Measurements from ENCODE around the gene CCDC138.

DNA sequence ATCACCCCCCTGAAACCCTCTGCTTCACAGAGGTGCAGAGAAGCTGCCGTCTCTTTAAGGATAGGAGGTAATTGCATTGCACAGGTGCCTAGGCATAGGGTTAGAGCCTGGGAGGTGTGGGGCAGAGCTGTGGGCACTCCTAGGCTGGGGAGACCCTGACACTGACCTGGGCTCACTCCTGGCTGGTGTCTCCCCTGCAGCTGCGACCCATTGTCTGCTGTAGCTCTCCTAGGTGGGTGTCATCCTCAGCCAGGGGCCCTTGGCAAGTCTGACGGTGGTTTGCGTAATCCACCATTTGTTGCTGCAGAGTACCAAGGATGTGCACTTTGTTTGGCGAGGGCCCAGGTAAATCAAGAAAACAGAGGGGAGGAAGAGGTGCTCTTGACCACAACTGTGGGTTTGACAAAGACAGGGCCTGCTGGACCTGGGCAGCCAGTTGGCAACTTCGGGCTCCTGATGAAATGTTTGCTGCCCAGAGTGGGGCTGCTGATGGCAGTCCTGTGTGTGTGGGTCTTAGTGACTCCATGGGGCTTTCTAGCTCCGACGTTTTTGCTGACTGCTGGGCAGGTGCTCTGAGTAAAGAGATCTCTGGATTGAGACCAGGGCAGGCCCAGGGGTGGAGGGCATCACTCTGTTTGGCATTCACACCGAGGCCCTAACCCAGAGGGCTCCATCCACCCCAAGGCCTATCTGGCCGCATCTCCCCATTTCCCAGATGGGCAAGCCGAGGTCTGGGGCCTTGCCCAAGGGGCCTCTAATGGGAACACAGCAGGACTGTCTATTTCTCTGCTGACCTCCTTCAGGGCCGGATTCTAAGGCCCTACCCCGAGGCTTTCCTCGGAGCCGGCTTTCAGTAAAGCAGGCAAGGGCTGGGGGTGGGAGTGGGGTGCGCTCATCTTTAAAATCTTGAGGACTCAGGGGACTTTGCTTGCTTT lies 134.8 kb downstream of the CCDC138 start:
- TF ChIP-seq, protein P1, sequence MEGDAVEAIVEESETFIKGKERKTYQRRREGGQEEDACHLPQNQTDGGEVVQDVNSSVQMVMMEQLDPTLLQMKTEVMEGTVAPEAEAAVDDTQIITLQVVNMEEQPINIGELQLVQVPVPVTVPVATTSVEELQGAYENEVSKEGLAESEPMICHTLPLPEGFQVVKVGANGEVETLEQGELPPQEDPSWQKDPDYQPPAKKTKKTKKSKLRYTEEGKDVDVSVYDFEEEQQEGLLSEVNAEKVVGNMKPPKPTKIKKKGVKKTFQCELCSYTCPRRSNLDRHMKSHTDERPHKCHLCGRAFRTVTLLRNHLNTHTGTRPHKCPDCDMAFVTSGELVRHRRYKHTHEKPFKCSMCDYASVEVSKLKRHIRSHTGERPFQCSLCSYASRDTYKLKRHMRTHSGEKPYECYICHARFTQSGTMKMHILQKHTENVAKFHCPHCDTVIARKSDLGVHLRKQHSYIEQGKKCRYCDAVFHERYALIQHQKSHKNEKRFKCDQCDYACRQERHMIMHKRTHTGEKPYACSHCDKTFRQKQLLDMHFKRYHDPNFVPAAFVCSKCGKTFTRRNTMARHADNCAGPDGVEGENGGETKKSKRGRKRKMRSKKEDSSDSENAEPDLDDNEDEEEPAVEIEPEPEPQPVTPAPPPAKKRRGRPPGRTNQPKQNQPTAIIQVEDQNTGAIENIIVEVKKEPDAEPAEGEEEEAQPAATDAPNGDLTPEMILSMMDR (IDR thresholded peaks at IDR 0.05) = no peak
- no peak for TF ChIP-seq POLR2A (IDR thresholded peaks at IDR 0.05)
